K562 (cell line): ENCODE data around the gene SLC36A1. TPM values are rescaled to one million over a fixed set of nuclear protein-coding genes. Genes with fewer than 3 reads are reported as not detected.

Experiments used
- ATF4 ChIP-seq: fragments of 450-650 bp; formaldehyde crosslinking; IDR thresholded peaks from 2 replicates; pipeline ENCODE4 v1.4.0; 2022; ENCODE audit warnings: mild to moderate bottlenecking, moderate library complexity
- BRF1 ChIP-seq: IDR thresholded peaks from 3 replicates; pipeline ENCODE4 v1.6.1; 2011; ENCODE audit warnings: borderline replicate concordance, mild to moderate bottlenecking; ENCODE audit not compliant: insufficient read length; ENCODE audit errors: extremely low read depth
- CXXC5 ChIP-seq: fragments of 250-450 bp; sonication (Bioruptor Pico); IDR thresholded peaks from 2 replicates; pipeline ENCODE4 v1.8.0; 2022; ENCODE audit warnings: inconsistent platforms, mild to moderate bottlenecking, moderate library complexity
- HCFC1 ChIP-seq: IDR thresholded peaks from 2 replicates; pipeline ENCODE4 v1.6.1; 2012; ENCODE audit warnings: low read depth, low read length, improper control_type of control experiment
- HDAC3 ChIP-seq: fragments of 450-650 bp; IDR thresholded peaks from 2 replicates; pipeline ENCODE4 v1.6.1; 2018; ENCODE audit warnings: borderline replicate concordance, mild to moderate bottlenecking, moderate library complexity; ENCODE audit not compliant: partially characterized antibody
- NR2C1 ChIP-seq, 2 experiments: fragments of 450-650 bp; IDR thresholded peaks; 2 replicates each; pipeline ENCODE4 v1.6.1; 2017; ENCODE audit warnings: mild to moderate bottlenecking in 2 of 2, antibody characterized with exemption in 1 of 2, inconsistent platforms in 1 of 2, missing compliant biosample characterization in 1 of 2, missing genetic modification characterization in 1 of 2
- RAD51 ChIP-seq: fragments of 450-650 bp; IDR thresholded peaks from 2 replicates; pipeline ENCODE4 v1.7.1; 2016; ENCODE audit warnings: low read depth, mild to moderate bottlenecking, borderline replicate concordance
- RERE ChIP-seq: sonication (generic); formaldehyde crosslinking; IDR thresholded peaks from 2 replicates; pipeline ENCODE4 v1.8.0; 2023; ENCODE audit warnings: missing genetic modification reagents, mild to moderate bottlenecking, borderline replicate concordance
- SIX5 ChIP-seq, 2 experiments: IDR thresholded peaks; 2 replicates each; pipeline ENCODE4 v1.6.1; 2011; ENCODE audit warnings: low read length in 2 of 2, borderline replicate concordance in 1 of 2, low read depth in 1 of 2, mild to moderate bottlenecking in 1 of 2, moderate library complexity in 1 of 2; ENCODE audit not compliant: insufficient read depth in 1 of 2
- TCF15 ChIP-seq: fragments of 250-450 bp; sonication (Bioruptor Pico); IDR thresholded peaks from 2 replicates; pipeline ENCODE4 v1.8.0; 2022; ENCODE audit warnings: moderate library complexity, mild to moderate bottlenecking, inconsistent platforms
- ZNF217 ChIP-seq: sonication (generic); formaldehyde crosslinking; IDR thresholded peaks from 2 replicates; pipeline ENCODE4 v1.8.0; 2022; ENCODE audit warnings: mild to moderate bottlenecking, missing genetic modification reagents
- ZNF347 ChIP-seq: fragments of 450-650 bp; formaldehyde crosslinking; IDR thresholded peaks from 2 replicates; pipeline ENCODE4 v1.4.0; 2020; ENCODE audit warnings: low read depth, mild to moderate bottlenecking, moderate library complexity
- ZNF512 ChIP-seq: IDR thresholded peaks from 2 replicates; pipeline ENCODE4 v1.6.1; 2016; ENCODE audit warnings: missing genetic modification characterization, missing compliant biosample characterization
- ZNF717 ChIP-seq: fragments of 250-450 bp; sonication (Bioruptor Pico); IDR thresholded peaks from 2 replicates; pipeline ENCODE4 v1.5.0; 2021
- ZNF766 ChIP-seq: fragments of 200-800 bp; sonication (Bioruptor generic); conservative IDR thresholded peaks from 2 replicates; pipeline ENCODE4 v1.6.1; 2016; ENCODE audit warnings: missing genetic modification characterization, missing compliant biosample characterization
- ZNF780A ChIP-seq: fragments of 250-450 bp; sonication (Bioruptor Pico); IDR thresholded peaks from 2 replicates; pipeline ENCODE4 v1.5.0; 2021; ENCODE audit warnings: mild to moderate bottlenecking
- polyA plus RNA-seq, 8 experiments: library from polyadenylated mRNA; depleted of rRNA in 4 of 8; stranded (reverse) in 5 of 8; unstranded in 3 of 8; fragments of >200 nt; fragmentation: Nextera tagmentation in 2 of 8; fragmentation: Illumina TruSeq in 1 of 8; extraction: Ambion mirVana in 2 of 8; extraction: Trizol in 1 of 8; gene quantifications; 2 replicates each; pipeline versions ENCODE4 v1.2.1 to v1.2.3, GENCODE V29; 2011 to 2014; ENCODE audit warnings: inconsistent platforms in 1 of 8, missing spikeins in 1 of 8
- total RNA-seq, 7 experiments: library from RNA; depleted of rRNA in 6 of 7; stranded (reverse); fragments of >200 nt in 6 of 7; fragmentation: Illumina TruSeq in 2 of 7; extraction: Trizol in 2 of 7; gene quantifications; 2 replicates each; pipeline versions ENCODE4 v1.2.1 to v1.2.3, GENCODE V29; 2011 to 2021; ENCODE audit warnings: low replicate concordance in 1 of 7
- TF ChIP-seq, protein P1 (sequence below): fragments of 450-650 bp; formaldehyde crosslinking; IDR thresholded peaks from 2 replicates; pipeline ENCODE4 v1.4.0; 2022; ENCODE audit warnings: missing genetic modification characterization
- TF ChIP-seq, protein P2 (sequence below): sonication (generic); formaldehyde crosslinking; IDR thresholded peaks from 2 replicates; pipeline ENCODE4 v1.9.0; 2022; ENCODE audit warnings: mild to moderate bottlenecking, missing genetic modification reagents

SLC36A1 gene
- total and polyA plus RNA-seq, 9 of the 15 experiments (the other 6 are each of a cell fraction or from before 2014, with no cell fraction given): 1.6 to 8.4 (median 4.6) TPM

- TF ChIP-seq RERE (CRISPR knock-in tag) (no peak), ATF4 (CRISPR knock-in tag) (no peak), ZNF717 (CRISPR knock-in tag) (no peak), CXXC5 (peak; percentile 69), SIX5 (IDR thresholded peaks at IDR 0.05; ENCODE audit: borderline replicate concordance in 1 of 2, insufficient read depth in 1 of 2, low read depth in 1 of 2, low read length in 2 of 2) (no peak), BRF1 (no peak), RAD51 (no peak), NR2C1 (IDR thresholded peaks at IDR 0.05) (no peak), NR2C1 (tag; IDR thresholded peaks at IDR 0.05) (no peak), ZNF512 (no peak), ZNF347 (CRISPR knock-in tag) (no peak), HCFC1 (no peak), ZNF780A (CRISPR knock-in tag) (no peak), HDAC3 (no peak), ZNF217 (CRISPR knock-in tag) (no peak), TCF15 (CRISPR knock-in tag) (no peak), ZNF766 (CRISPR knock-in tag) (no peak)
- TF ChIP-seq, protein P1, sequence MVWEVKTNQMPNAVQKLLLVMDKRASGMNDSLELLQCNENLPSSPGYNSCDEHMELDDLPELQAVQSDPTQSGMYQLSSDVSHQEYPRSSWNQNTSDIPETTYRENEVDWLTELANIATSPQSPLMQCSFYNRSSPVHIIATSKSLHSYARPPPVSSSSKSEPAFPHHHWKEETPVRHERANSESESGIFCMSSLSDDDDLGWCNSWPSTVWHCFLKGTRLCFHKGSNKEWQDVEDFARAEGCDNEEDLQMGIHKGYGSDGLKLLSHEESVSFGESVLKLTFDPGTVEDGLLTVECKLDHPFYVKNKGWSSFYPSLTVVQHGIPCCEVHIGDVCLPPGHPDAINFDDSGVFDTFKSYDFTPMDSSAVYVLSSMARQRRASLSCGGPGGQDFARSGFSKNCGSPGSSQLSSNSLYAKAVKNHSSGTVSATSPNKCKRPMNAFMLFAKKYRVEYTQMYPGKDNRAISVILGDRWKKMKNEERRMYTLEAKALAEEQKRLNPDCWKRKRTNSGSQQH (CRISPR knock-in tag): no peak
- TF ChIP-seq, protein P2, sequence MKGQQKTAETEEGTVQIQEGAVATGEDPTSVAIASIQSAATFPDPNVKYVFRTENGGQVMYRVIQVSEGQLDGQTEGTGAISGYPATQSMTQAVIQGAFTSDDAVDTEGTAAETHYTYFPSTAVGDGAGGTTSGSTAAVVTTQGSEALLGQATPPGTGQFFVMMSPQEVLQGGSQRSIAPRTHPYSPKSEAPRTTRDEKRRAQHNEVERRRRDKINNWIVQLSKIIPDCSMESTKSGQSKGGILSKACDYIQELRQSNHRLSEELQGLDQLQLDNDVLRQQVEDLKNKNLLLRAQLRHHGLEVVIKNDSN (CRISPR knock-in tag): no peak
Measured at GRCh38 chr5:151465476-151465875, 18.1 kb downstream of the SLC36A1 start (continued).
